GM18858 (cell line): ENCODE measurements around the gene EMCN.

Experiments
- ATAC-seq: cut with Tn5 transposase; IDR thresholded peaks from one replicate; pipeline ENCODE4 v1.9.1; 2021; ENCODE audit not compliant: unreplicated experiment

Gene EMCN

GRCh38 chr4:100493756-100494155, 24.1 kb downstream of the EMCN start:
- ATAC-seq = no peak

DNA sequence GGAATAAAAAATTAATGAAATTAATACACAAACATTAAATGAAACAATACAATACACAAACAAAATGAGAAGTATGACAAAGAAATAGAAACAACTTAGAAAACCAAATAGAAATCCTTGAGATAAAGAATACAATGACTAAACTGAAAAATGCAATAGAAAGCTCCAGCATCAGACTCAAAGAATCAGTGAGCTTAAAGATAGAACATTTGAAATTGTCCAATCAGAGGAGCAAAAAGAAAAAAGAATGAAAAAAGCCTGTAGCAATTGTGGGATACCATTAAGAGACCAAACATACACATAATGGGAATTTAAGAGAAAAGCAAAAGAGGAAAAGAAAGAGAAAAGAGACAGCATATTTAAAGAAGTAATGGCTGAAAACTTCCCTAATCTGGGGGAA, 25.7 kb downstream of the EMCN start:
- no peak for ATAC-seq

DNA sequence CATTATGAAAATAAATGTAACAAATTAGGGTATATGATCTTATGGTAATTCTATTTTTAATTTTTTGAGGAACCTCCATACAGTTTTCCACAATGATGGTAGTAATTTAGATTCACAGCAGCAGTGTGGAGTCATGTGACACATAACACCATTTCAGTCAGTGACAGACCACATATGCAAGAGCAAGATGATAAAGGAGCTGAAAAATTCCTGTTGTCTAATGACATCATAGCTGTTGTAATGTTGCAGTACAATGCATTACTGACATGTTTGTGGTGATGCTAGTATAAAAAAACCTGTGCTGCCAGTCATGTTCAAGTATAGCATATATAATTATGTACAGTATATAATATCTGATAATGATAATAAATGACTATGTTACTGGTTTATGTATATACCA, 28.5 kb downstream of the EMCN start:
- no peak for ATAC-seq

DNA sequence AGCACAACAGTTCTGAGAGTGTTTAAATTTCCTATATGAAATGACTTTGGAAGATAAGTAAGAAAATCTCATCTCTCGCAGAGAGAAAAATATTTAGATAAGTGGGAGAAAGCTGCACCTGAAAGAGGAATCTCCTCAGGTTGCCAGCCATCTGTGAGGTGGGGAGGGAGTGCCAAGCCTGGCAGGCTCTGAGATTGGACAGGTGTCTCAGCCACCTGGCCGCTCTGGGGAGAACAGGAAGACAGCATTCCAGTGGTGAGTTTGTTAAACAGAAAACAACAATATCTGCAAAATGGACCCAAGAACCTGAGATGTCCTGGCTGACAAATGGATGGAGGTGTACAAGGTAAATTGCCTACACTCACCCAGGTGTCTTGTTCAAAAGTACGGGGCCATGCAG, 31.3 kb downstream of the EMCN start:
- no peak for ATAC-seq

DNA sequence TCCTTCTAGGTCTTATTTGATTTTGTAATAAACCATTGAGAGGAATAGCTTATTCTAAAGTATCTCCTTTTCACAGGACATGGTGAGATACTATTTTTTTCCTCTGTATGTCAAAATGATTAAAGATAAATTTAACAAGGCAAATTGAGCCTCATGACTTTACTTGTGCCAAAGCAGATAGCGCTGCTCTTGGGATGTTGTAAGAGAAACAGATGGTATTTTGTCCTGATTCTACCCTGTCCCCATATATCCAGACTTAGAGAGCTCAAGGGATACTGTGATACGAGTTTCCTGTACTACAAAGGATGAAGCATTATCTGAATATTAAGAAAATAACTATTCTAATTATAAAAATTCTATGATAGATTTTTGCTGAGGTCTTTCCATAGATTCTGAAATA, 34.0 kb downstream of the EMCN start:
- ATAC-seq = no peak

GRCh38 chr4:100479971-100480370, 37.9 kb downstream of the EMCN start:
- no peak for ATAC-seq

GRCh38 chr4:100469555-100469954, 48.3 kb downstream of the EMCN start:
- no peak for ATAC-seq

GRCh38 chr4:100466501-100466900, 51.3 kb downstream of the EMCN start:
- ATAC-seq = no peak

GRCh38 chr4:100461807-100462605, 55.8 kb downstream of the EMCN start:
- no peak for ATAC-seq

DNA sequence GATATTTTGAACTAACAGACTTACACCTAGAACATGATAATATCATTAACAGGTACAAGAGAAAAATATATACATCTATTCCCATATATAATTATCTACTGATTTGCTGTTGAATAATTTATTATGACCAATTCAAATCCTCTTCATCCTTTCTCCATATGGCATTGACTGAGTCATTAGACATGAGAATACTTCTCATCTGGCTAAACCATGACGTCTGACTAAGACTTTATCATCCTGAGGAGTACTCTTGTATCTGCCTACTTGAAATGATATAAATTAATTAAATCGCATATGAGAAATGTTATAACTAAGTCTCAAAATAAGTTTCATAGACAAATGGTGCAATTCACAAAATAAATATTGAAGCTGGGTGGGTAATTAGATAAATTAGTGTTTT, 67.4 kb downstream of the EMCN start:
- ATAC-seq = no peak

DNA sequence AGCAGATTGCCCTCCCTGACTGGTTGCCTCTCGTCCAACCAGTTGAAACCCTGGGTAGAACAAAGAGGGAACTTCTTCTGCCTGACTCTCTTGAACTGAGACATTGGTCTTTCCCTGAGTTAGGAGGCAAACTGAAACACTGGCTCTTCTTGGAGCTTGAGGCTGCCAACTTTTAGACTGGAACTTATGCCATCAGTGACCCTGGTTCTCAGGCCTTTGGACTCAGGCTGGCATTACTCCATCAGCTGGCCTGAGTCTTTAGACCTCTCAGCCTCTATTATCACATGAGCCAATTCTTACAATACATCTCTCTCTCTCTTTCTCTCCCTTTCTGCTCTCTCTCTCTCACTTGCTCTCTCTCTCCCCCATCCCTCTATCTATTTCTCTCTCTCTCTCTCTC, 86.4 kb downstream of the EMCN start:
- no peak for ATAC-seq

GRCh38 chr4:100430451-100430850, 87.4 kb downstream of the EMCN start:
- no peak for ATAC-seq

DNA sequence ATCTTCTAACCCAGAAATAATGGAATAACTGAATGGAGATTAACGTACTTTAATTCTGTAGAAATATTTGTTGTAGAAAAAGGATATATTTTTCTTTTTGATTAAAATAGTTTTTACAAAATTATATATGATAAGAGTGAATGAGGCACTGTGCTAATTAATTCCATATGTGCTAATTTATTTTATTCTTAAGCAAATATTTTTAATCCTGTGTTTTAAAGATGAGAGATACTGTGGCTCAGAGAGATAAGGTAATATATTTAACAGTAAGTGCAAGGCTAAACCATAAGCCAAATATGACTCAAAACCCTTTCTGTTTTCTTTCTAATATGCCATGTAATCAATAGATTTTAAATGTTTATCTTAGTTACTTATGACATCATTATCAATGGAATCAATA, 88.2 kb downstream of the EMCN start:
- no peak for ATAC-seq

DNA sequence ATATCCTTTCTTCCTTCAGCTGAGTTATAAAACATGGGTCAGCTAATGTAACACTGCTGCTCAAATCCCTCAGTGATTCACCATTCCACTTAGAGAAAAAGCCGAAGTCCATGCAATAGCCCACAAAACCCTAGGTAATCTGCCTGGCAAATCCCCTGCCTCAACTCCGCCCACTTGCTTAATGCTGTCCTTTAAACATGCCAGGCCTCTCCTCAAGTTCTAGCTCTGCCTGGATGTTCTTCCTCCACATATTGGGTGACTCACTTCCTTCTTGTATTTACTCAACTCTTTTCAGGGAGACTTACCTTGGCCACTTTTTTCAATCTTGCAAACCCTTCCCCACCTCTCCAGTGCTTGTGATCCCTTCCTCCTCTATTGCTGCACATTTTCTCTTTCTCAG, 89.8 kb downstream of the EMCN start:
- no peak for ATAC-seq

GRCh38 chr4:100424376-100424775, 93.4 kb downstream of the EMCN start:
- ATAC-seq = no peak

GRCh38 chr4:100422894-100423293, 94.9 kb downstream of the EMCN start:
- no peak for ATAC-seq

- no peak for ATAC-seq
Observed at GRCh38 chr4:100421361-100421978, 96.4 kb downstream of the EMCN start.

DNA sequence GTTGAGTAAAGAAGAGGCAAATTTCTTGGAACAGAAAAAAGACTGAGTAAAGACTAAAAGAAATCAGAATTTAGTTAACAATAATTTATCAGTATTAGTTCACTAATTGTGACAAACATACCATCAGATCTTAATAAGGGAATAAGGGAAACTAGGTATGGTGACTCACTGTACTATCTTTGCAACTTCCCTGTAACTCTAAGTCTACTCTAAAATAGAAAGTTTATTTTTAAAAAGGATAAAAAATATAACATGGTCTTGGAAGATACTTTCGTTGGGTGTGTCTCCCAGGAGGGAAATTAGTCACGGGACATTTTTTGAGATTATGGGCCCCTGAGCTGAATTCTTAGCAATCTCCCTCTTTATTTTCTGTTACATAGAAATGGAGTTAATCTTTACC, 97.3 kb downstream of the EMCN start:
- no peak for ATAC-seq

DNA sequence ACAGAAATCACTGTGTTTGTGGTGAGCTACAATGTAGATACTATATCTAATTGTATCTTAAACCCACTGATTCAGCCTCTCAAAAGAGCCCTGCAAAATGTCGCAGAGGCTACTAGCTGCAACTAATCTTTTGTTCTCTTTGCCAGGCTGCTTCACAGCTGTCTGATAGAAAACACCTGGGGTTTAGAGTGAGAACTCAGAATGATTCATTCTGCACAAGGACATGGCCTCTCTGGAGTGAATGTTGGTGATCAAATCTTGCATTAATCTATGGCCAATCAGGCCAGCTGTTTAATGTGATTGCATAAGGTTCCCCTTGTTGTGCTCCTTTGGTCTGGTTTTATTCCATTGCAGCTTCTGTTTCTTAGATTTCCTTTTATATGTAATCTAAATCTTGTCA, 100.3 kb downstream of the EMCN start:
- no peak for ATAC-seq

GRCh38 chr4:100414016-100414790, 103.6 kb downstream of the EMCN start:
- ATAC-seq = no peak

GRCh38 chr4:100391863-100392262, 126.0 kb downstream of the EMCN start:
- no peak for ATAC-seq

GRCh38 chr4:100391086-100391485, 126.7 kb downstream of the EMCN start:
- ATAC-seq = no peak
